SU-DHL-6 (cell line): ENCODE data around the gene GABBR2.

Experiments
- H2AFZ ChIP-seq: fragments of 200-600 bp; sonication (generic); 2 replicates; pipeline ENCODE4 v1.6.1; 2014; ENCODE audit warnings: low read depth, mild to moderate bottlenecking, moderate library complexity, mixed read lengths, antibody characterized with exemption, low read length; ENCODE audit not compliant: severe bottlenecking
- H3F3A ChIP-seq: fragments of 200-600 bp; shearing (Covaris generic); 2 replicates; pipeline ENCODE4 v1.6.0; 2016; ENCODE audit warnings: antibody characterized with exemption, mild to moderate bottlenecking; ENCODE audit not compliant: insufficient read depth
- H3K27ac ChIP-seq: fragments of 200-600 bp; sonication (generic); 2 replicates; pipeline ENCODE4 v1.5.1; 2016; ENCODE audit warnings: low read depth, mild to moderate bottlenecking, low read length, moderate library complexity, mixed read lengths
- H3K27me3 ChIP-seq: fragments of 200-600 bp; sonication (generic), shearing (Covaris generic); 2 replicates; pipeline ENCODE4 v1.6.0; 2014; ENCODE audit warnings: mild to moderate bottlenecking, low read length
- H3K36me3 ChIP-seq: fragments of 200-600 bp; sonication (generic); 2 replicates; pipeline ENCODE4 v1.6.1; 2014; ENCODE audit warnings: mild to moderate bottlenecking, low read length, mixed read lengths
- H3K4me2 ChIP-seq: fragments of 300-600, 200-600 bp; shearing (Covaris generic), sonication (generic); 2 replicates; pipeline ENCODE4 v1.6.0; 2014; ENCODE audit warnings: low read length, low read depth, mild to moderate bottlenecking; ENCODE audit not compliant: poor library complexity, severe bottlenecking
- H3K4me3 ChIP-seq: fragments of 200-600 bp; sonication (generic); 2 replicates; pipeline ENCODE4 v1.5.1; 2014; ENCODE audit warnings: antibody characterized with exemption, low read length, mild to moderate bottlenecking, mixed read lengths; ENCODE audit not compliant: insufficient read depth, poor library complexity, severe bottlenecking
- H3K79me2 ChIP-seq: fragments of 200-600 bp; sonication (generic); 2 replicates; pipeline ENCODE4 v1.6.1; 2014; ENCODE audit warnings: mild to moderate bottlenecking, low read length, moderate library complexity; ENCODE audit not compliant: insufficient read depth
- H3K9ac ChIP-seq: fragments of 200-600 bp; sonication (generic); 2 replicates; pipeline ENCODE4 v1.7.0; 2014; ENCODE audit warnings: mild to moderate bottlenecking, low read length
- H3K9me2 ChIP-seq: fragments of 200-600 bp; sonication (generic); replicated peaks from 2 replicates; pipeline ENCODE4 v1.6.1; 2014; ENCODE audit warnings: low read length; ENCODE audit not compliant: insufficient read depth
- H3K9me3 ChIP-seq: fragments of 200-600 bp; sonication (generic); 2 replicates; pipeline ENCODE4 v1.6.1; 2014; ENCODE audit warnings: low read length, mixed read lengths; ENCODE audit not compliant: insufficient read depth
- H4K20me1 ChIP-seq: fragments of 200-600 bp; sonication (generic); 2 replicates; pipeline ENCODE4 v1.6.1; 2014; ENCODE audit warnings: low read depth, mild to moderate bottlenecking, antibody characterized with exemption, low read length, moderate library complexity, mixed read lengths
- CTCF ChIP-seq: fragments of 200-600 bp; sonication (generic); IDR thresholded peaks from one replicate; pipeline ENCODE4 v1.5.1; 2017; ENCODE audit warnings: antibody characterized with exemption, mild to moderate bottlenecking, low read length, moderate library complexity; ENCODE audit not compliant: insufficient read depth, poor library complexity, severe bottlenecking
- EZH2phosphoT487 ChIP-seq: fragments of 200-600 bp; sonication (generic), shearing (Covaris generic); conservative IDR thresholded peaks from 2 replicates; pipeline ENCODE4 v1.6.1; 2018; ENCODE audit warnings: mild to moderate bottlenecking, antibody characterized with exemption, low read length, moderate library complexity, mixed read lengths

GABBR2 gene

DNA sequence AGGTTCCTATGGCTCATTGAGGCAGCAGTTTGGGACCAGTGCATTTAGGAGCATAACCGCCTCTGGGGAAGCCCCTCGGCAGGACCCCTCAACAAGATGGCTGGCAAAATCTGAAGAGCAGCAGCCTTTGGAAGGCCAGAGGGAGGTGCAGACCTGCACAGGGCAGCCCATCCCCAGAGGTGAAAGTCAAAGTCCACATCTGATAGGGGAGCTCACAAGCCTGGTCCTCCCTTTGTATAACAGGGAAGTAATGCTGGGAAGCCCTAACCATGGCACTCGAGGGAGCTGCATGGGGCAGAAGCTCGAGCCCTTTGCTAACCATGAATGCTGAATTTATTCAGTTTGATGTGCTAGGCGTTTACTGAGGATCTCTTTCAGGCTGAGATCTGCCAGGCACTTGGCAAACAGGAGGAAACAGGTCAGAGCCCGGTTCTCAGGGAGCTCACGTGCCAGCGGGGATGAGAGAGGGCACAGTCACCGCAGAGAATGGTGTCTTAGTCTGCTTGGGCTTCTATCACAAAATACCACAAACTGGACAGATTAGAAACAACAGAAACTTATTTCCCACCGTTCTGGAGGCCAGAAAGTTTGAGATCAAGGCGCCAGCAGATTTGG, 114.1 kb downstream of the GABBR2 start:
- Histone ChIP-seq H3F3A (no peaks in the 10 kb centered on the region), H3K4me3 (no peak overlapping the region)

GRCh38 chr9:98593354-98594253, 115.1 kb downstream of the GABBR2 start:
- Histone ChIP-seq H3K9me3 (no peaks in the 10 kb centered on the region), H3K79me2 (no peaks in the 10 kb centered on the region), H3K4me3 (no peak overlapping the region), H3K27me3 (no peaks in the 10 kb centered on the region), H3K9me2 (no peaks in the 10 kb centered on the region), H4K20me1 (no peaks in the 10 kb centered on the region), H3K36me3 (no peaks in the 10 kb centered on the region), H3F3A (no peaks in the 10 kb centered on the region), H3K9ac (no peak overlapping the region), H3K4me2 (no peak overlapping the region), H3K27ac (no peak overlapping the region), H2AFZ (no peak overlapping the region)
- TF ChIP-seq EZH2phosphoT487 (no peak), CTCF (no peak)

More for the DNA sequence above, 114.1 kb downstream of the GABBR2 start:
- Histone ChIP-seq H2AFZ (no peak overlapping the region), H3K9ac (no peak overlapping the region), H3K36me3 (no peaks in the 10 kb centered on the region), H3K27ac (no peak overlapping the region), H3K9me3 (no peaks in the 10 kb centered on the region), H3K79me2 (no peaks in the 10 kb centered on the region), H3K4me2 (no peak overlapping the region), H4K20me1 (no peaks in the 10 kb centered on the region), H3K27me3 (no peaks in the 10 kb centered on the region), H3K9me2 (no peaks in the 10 kb centered on the region)
- no peak for TF ChIP-seq CTCF
- no peak for TF ChIP-seq EZH2phosphoT487

GRCh38 chr9:98591696-98592095, 117.0 kb downstream of the GABBR2 start:
- H3K79me2 ChIP-seq = no peaks in the 10 kb centered on the region
- no peaks in the 10 kb centered on the region for H3K9me2 ChIP-seq
- no peak for TF ChIP-seq CTCF
- no peak for TF ChIP-seq EZH2phosphoT487
- H3K4me3 ChIP-seq = no peak overlapping the region
- no peaks in the 10 kb centered on the region for H3K27me3 ChIP-seq
- no peak overlapping the region for H3K4me2 ChIP-seq
- no peaks in the 10 kb centered on the region for H3K9me3 ChIP-seq
- H3K9ac ChIP-seq = no peak overlapping the region
- H2AFZ ChIP-seq = no peak overlapping the region
- H4K20me1 ChIP-seq = no peaks in the 10 kb centered on the region
- H3F3A ChIP-seq = no peaks in the 10 kb centered on the region
- H3K36me3 ChIP-seq = no peaks in the 10 kb centered on the region
- H3K27ac ChIP-seq = no peak overlapping the region
